Stimulated activated CD4-positive, alpha-beta T cell treated with anti-CD3 and anti-CD28 coated beads, TNF-alpha, amount 100 ng/mL, for 24 hours (primary cell): Measurements from ENCODE around the gene USH1G.
"Not testable (repeated sequence)": the region's sequence is repeated elsewhere in the genome, so short reads cannot be mapped to it uniquely, and the experiment has no call there.

Source experiments
- DNase-seq, 3 experiments: peaks; one replicate each; pipeline ENCODE4 v3.0.0-alpha.2; 2020; ENCODE audit warnings: low read depth in 3 of 3

USH1G gene

DNA sequence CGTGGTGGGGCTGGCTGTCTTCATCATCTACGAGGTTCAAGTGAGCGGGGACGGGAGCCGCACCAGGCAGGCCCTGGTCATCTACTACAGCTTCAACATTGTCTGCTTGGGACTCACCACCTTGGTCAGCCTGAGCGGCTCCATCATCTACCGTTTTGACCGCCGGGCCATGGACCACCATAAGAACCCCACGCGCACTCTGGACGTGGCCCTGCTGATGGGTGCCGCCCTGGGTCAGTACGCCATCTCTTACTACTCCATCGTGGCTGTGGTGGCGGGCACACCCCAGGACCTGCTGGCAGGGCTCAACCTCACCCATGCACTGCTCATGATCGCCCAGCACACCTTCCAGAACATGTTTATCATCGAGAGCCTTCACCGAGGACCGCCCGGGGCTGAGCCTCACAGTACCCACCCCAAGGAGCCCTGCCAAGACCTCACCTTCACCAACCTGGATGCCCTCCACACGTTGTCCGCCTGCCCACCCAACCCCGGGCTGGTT is 7.5 kb upstream of the USH1G start:
- no peak for DNase-seq

DNA sequence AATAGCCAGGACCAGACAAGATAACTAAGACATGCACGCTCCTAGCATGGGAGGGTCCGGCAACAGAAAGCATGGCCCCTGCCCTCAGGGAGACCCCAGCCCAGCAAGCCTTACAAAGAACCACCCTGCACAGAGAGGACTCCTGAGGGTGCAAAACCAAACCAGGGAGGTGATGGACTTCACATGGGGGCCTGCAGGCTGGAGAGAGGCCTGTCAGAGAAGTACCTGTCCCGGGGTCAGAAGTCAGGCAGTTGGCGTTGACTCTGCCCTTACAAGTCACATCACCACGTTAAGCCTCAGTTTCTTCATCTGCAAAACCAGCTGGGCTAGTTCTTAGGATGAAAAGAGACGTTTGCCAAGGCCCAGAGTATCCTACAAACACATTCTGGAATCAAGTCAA is 5.7 kb upstream of the USH1G start:
- DNase-seq, result no peak

DNA sequence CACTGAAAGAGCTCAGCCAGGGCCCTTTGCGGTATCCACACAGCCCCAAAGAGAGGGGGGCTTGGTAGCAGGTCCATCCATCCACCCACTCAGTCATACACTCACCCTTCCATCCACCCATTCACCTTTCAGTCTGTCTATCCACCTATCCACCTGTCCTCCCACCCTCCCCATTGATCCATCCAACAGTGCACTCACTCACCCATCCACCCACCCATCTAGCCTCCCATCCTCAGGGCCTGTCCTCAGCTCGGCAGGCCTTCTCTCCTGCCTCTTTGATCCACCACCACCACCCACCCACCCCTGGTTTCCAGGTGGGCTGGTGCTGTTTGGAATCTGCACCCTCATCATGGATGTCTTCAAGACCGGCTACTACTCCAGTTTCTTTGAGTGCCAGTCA is 2.2 kb upstream of the USH1G start:
- no peak for DNase-seq

DNA sequence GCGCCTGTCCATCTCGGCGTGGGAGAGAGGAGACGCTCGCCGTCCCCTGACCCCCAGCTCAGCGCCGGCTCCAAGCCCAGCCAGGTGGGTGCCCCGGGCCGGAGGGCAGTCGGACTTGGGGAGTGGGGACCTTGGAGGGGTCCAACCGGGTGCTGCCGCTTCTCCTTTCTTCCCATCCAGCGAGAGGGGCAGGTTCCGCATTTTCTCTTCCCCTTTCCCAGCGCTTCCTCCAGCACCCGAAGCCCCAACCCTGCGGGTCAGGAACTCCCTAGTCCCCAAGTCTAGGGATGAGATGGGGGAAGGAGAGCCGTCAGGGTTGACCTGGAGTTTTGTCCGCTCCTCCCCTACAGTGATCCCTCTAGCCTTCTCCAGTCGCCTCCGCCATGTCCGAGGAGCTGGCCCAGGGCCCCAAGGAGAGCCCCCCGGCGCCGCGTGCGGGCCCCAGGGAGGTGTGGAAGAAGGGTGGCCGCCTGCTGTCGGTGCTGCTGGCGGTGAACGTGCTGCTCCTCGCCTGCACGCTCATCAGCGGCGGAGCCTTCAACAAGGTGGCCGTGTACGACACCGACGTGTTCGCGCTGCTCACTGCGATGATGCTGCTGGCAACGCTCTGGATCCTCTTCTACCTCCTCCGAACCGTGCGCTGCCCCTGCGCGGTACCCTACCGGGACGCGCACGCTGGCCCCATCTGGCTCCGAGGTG is 1.3 kb upstream of the USH1G start, which contains the start of gene OTOP2:
Gene OTOP2, plus strand, starts transcription at position 24 of the 699 bp plus-strand sequence. Its CDS starts 360 bp downstream, at position 384.
- no peak for DNase-seq

DNA sequence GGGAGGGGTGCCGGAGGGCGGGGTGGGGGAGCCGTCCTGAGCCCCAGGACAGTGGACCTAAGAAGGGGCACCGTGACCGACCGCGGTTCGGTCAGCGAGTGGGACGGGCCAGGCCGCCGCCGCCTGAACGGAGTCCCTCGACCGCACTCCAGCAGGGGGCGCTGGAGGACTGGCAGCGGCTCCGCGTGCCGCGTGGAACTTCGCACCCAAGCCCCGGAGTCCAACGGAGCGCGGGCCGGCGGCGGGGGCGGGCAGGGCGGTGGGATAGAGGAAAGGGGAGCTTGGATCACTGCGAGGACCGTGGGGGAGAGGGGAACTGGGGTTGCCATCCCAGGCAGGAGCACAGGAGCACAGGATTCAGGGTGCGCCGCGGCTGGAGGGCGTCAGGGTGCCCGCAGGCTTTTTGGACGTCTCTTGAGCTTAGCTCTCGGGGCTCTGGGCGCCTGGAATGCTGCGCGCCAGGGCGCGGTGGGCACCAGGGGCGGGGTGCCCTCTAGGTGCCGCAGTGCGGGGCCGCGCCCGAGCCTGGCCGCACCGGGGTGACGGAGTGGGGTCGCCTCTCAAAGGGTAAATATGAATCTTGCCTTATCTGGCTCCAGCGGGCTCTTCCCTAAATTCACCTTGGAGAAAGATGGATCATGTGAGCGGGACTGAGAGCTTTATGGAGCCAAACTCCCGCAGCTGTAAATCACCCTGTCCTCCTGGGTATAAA is 639 bp upstream of the USH1G start:
- DNase-seq, result peak; percentile 35 to 69 (median 45)

DNA sequence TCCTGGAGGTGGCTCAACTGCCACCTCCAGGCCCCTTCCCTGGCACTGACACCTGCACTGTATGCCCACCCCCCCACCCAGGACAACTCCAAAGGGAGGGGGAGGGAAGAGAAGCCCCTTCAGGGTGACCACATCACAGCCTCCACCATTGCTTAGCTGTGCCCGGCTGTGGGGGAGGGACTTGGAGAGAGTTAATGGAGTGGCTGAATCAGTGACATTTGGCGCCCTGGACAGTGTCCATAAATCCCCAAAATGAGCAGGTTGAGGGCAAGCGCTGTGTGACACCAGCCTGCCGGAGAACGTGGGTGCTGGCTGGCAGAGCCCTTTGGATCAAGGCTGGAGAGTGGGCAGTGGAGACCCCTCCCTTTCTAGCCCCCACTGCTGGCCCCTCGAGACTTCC is 883 bp downstream of the USH1G start:
- no peak for DNase-seq

DNA sequence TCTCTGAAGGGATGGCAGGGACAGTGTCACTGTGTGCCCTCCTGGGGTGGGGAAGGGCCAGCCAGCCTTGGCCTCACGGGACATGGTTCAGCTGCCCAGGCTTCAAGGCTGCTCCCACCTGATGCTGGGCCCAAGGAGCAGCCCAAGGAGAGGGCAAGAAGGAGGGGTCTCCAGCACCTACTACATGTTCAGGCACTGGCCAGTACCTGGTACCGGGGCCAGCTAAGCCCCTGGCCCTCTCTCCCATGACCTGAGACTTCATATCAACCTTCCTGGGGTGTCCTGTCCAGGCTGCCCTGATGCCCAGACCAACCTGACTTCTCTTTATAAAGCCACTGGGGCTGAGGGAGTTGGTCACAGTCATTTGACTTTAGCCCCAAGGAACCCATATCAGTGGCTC is 1.3 kb downstream of the USH1G start:
- DNase-seq, result no peak

DNA sequence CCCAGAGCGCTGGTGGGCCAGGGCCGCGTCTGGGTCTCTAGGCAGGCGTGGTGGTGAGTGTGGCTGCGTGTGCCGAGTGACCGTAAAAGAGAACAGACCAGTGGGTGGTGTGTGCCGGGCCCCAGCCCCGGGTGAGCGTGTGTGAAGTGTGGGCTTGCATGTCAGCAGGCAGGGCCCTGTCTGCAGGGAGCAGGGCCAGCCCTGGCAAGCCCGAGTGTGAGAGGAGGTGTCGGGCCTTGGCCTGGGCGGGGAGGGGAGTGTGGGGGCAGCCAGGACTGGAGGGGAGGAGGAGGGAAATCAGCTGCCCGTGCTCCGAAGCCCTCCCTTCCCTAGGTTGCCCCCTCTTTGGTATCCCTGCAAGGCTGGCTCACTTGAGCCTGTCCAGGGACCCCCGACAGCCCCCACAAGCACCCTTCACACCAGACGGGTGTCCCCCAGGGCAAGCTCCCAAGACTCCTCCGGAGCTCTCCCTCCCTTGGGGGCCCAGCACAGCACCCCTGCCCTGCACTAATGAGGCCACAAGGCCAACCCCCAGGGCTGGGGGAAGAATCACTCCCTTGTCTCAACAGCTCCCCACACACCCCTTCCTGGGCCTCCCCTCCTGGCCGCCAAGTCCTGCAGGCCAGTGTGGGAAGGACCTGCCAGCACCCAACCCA is 1.9 kb downstream of the USH1G start:
- DNase-seq, result no peak

DNA sequence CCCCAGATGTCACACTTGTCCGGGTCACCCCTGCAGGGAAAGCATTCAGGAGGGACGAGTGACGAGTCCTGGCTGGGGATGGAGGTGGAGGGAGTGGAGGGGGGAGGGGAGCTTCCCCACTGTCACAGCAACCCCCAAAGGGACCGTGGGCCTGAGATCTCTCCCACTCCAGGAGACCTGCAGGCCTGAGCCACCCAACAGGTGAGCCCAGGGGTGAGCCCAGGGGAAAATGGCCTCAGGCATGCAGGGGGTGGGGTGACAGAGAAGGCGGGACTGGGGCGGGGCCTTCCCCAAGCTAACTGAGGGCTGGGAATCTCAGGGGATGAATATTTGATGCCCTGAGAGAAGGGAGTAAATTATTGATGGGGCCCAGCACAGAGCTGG is 2.4 kb downstream of the USH1G start:
- DNase-seq, result no peak

DNA sequence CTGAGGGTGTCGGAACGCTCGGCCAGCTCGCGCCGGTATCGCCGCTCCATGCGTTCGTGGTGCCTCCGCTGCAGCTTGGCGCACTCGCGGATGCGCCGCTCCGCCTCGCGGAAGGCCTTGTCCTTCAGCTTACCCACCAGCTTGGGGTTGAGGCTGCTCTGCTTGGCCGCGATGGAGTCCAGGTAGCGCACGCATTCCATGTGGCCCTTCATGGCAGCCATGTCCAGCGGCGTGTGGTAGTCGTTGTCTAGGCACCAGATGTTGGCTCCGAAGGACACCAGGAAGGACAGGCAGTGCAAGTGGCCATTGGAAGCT is 2.8 kb downstream of the USH1G start:
- DNase-seq, result no peak

DNA sequence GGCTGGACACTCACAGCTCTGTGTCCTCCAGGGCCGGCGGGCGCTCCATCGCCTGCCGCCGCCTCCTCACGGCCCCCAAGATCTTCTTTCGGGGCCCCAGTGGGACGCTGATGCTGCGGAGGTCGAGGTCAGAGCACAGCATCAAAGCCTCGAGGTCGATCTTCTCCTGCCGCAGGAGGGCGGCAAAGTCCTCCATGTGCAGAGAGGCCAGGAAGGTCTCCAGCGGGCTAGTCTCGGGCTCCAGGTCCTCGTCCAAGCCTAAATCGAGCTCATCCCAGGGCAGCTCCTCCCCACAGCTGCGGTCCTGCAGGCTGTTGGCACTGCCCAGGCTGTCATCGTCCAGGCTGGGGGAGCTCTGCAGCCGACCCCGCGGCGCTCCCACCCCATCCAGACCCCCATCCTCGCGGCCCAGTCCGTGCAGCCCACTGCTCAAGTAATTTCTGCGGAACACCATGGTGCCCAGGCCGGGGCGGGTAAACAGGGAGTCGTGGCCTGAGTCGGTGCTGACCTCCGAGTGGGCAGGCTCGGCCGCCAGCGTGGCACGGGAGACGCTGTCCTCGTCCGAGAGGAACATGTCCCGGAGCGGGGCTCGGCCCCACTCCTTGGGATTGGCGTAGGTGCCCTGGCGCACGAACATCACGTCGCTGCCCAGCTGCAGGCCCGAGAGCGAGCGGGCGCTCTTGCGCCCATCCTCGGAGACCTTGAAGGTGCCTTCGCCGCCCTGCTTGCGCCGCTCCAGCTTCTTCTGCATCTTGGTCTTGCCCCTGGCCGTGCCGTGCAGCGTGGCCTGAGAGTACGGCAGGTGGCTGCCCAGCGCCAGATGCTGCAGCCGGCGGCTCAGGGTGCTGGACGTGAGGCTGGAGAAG is 3.4 kb downstream of the USH1G start:
- DNase-seq, result no peak

DNA sequence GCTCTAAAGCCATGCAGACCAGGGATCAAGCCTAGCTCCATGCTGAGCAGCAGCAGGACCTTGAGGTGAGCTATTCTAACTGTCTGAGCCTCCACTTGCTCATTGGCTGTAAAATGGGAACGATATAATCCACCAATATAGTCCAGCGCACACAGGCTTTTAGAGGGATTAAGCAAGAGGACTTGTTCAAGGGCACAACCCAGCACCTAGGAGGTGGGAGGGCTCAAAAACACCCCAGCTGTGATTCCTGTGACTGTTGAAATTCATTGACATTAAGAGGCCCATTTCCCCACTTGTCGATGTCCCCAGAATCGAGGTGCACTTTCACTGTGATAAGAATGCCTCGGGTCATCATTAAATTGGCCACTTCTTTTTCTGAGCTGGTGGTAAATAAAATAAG is 4.1 kb downstream of the USH1G start:
- DNase-seq, result no peak

DNA sequence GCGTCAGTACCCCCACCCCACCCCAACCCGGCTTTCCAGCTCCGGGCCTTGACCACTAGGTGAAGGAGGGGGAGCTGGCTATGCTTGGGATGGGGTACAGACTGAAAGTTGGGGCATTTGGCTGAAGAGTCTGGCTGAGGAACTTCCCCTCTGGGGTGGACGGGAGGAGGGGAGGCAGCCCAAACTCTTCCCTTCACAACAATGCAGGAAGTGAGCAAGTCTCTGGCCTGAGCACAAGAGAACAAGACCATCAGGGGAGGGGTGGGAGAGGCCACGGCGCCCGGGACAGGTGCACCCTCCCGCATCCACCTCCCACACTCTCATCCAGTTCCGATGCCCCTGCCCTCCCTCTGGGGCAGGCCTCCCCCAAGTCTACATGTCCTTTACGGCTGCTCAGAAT is 5.6 kb downstream of the USH1G start:
- DNase-seq, result no peak

DNA sequence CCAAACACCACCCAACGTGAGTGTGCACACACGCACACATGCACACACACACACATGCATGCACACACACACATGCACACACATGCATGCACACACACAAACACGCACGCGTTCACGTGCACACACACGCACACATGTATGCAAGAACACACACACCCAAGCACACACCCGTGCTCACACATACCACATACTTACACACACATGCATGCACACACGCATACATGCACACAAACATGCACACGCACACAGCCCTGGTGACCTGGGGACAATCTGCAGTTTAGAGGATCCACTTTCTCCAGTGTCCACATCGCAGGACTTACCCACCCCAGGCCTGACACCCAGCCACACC is 6.2 kb downstream of the USH1G start:
- no peak for DNase-seq

DNA sequence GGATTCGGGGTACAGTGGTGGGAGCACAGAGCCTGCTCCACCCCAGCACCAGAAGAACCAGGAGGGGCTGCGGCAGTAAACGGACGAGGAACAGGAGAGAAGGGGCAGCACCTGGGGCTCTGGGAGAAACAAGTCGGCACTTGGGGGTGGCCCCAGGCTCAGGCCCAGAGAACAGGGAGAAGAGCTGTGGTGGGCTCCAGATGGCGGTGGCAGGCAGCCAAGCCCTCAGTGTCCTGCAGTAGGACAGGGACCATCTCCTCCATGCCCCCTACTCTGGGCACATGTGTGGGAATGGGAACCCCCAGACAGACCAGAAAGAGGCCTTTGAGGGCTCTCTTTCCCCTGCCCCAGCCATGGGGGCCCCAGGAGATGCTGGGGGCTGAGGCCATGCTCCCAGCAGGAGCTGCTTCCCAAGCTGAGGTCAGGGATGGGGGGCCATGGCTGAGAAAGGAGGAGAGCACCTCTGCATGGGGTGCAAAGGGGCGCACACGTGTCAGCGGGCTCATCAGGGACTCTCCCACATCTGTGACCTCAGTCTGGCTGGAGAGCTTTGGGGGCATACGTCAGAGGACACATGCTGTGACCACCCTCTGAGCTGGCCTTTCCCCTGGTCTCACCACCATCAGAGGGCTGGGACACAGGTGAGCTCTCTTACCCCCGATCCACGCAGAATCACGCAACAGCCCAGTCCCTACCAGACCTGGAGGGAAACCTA is 6.8 kb downstream of the USH1G start:
- no peak for DNase-seq

DNA sequence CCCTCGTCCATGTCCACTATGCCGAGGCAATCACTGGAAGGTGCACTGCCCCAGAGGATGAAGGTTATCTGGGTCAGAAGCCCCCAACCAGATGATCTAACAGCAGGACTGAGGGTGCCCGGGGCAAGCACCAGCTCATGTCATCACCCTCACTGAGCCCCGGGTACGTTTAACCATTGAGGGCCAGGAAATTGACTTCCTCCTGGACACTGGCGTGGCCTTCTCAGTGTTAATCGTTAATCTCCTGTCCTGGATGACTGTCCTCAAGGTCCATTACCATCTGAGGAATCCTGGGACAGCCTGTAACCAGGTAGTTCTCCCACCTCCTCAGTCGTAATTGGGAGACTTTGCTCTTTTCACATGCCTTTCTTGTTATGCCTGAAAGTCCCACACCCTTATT is 11.6 kb downstream of the USH1G start:
- DNase-seq, result not testable (repeated sequence)

DNA sequence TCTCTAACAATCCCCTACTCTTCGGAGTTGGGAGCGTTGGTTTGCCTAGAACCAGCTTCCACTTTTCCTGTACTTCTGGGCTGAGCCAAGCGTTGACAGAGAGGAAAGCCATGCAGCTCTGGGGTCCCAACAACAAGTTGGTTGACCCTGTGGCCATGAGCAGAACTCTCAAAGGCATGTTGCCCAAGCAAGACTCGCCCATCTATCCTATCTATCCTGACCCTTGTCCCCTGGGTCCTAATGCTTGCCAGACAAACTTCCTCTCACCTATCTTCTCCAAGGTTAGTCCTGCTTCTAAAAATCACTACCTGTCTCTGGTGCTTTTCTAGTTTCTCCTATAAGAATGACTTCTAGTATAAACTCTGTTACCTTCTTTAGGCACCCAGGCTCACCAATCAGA is 14.0 kb downstream of the USH1G start:
- not testable (repeated sequence) for DNase-seq

DNA sequence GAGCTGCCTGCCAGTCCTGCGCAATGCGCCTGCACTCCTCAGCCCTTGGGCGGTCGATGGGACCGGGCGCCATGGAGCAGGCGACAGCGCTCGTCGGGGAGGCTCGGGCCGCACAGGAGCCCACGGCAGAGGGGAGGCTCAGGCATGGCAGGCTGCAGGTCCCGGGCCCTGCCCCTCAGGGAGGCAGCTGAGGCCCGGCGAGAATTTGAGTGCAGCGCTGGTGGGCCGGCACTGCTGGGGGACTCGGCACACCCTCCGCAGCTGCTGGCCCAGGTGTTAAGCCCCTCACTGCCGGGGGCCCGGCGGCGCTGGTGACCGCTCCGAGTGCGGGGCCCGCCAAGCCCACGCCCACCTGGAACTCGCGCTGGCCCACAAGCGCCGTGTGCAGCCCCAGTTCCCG is 16.0 kb downstream of the USH1G start:
- no peak for DNase-seq

DNA sequence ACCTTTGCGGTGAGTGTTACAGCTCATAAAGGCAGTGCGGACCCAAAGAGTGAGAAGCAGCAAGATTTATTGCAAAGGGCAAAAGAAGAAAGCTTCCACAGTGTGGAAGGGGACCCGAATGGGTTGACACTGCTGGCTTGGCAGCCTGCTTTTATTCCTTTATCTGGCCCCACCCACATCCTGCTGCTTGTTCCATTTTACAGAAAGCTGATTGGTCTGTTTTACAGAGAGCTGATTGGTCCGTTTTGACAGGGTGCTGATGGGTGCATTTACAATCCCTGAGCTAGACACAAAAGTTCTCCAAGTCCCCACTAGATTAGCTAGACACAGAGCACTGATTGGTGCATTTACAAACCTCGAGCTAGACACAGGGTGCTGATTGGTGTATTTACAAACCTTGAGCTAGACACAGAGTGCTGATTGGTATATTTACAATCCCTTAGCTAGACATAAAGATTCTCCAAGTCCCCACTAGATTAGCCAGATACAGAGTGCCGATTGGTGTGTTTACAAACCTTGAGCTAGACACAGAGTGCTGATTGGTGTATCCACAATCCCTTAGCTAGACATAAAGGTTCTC is 16.8 kb downstream of the USH1G start:
- DNase-seq, result not testable (repeated sequence)

DNA sequence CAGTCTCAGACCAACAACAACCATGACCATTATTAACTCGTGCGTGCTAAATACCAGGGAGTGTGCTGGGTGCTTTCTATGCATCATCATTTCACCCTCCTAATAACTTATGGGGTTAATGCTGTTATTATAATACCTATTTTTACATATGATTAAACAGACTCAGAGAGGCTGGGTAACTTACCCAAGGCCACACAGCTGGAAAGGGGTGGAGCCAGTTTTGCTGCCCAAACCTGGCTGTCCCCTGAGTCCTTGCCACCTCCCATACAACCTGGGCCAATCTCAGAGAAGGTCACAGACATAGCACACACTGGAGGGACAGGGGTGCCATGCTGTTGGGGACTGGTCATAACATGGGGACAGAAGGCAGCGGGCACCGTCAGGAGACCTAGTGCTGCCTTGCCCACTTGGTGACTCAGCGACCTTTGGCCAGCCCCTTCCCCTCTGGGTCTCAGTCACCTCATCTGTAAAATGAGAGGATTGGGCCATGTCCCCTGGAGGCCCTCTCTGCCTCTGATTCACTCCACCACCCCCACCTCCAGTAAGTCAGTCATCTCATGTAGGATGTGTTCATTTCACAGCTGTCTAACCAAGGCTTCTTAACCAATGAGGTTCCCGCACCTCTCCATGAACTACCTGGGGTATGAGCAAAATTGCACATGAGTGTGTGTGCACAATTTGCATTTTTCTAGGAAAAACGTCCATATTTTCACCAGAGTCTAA is 18.2 kb downstream of the USH1G start:
- DNase-seq, result no peak
